Calu3 (cell line): ENCODE data around the gene NCKAP5L. TPM values are rescaled to one million over a fixed set of nuclear protein-coding genes. Genes with fewer than 3 reads are reported as not detected.

Experiments
- BruUV-seq: library from RNA; stranded (reverse); fragments of 400-500 nt; replicated peaks from 2 replicates; lab custom pipeline; 2021; lab: Mats Ljungman, UMichigan
- CTCF ChIA-PET: fragments of 300-600 bp; sonication (Branson Sonifier 250); formaldehyde crosslinking; loops from one replicate; lab custom pipeline; 2022; ENCODE audit warnings: antibody characterized with exemption; lab: Charles Lee
- DNase-seq: peaks from one replicate; pipeline ENCODE4 v3.0.0; 2022
- H3K27ac Mint-ChIP-seq: one replicate; pipeline ENCODE4 v1.8.0; 2022; ENCODE audit warnings: mixed read lengths; ENCODE audit not compliant: unreplicated experiment
- H3K27me3 Mint-ChIP-seq: one replicate; pipeline ENCODE4 v1.8.0; 2022; ENCODE audit warnings: mixed read lengths; ENCODE audit not compliant: unreplicated experiment
- H3K36me3 Mint-ChIP-seq: one replicate; pipeline ENCODE4 v1.8.0; 2022; ENCODE audit warnings: mild to moderate bottlenecking, moderate library complexity, mixed read lengths; ENCODE audit not compliant: insufficient read depth, unreplicated experiment
- H3K4me1 Mint-ChIP-seq: one replicate; pipeline ENCODE4 v1.8.0; 2022; ENCODE audit warnings: mild to moderate bottlenecking, low read depth, mixed read lengths; ENCODE audit not compliant: unreplicated experiment
- H3K4me3 Mint-ChIP-seq: one replicate; pipeline ENCODE4 v1.8.0; 2022; ENCODE audit warnings: mild to moderate bottlenecking, low read depth, moderate library complexity, mixed read lengths; ENCODE audit not compliant: unreplicated experiment
- H3K9me3 Mint-ChIP-seq: one replicate; pipeline ENCODE4 v1.8.0; 2022; ENCODE audit warnings: low read depth, mixed read lengths; ENCODE audit not compliant: unreplicated experiment
- intact Hi-C: fragments of 100-400 bp; cut with micrococcal nuclease; formaldehyde crosslinking; loops from one replicate; pipeline ENCODE4 v1.10.0; 2022; ENCODE audit not compliant: unreplicated experiment
- total RNA-seq: library from RNA; stranded (reverse); gene quantifications from 2 replicates; pipeline ENCODE4 v1.2.3, GENCODE V29; 2022
- TF ChIP-seq, protein P1 (sequence below): fragments of 200-600 bp; IDR thresholded peaks from one replicate; pipeline ENCODE4 v1.8.0; 2022; ENCODE audit warnings: antibody characterized with exemption; ENCODE audit not compliant: unreplicated experiment

NCKAP5L gene
- total RNA-seq, 1 experiment from 2014 or later = 10.0 TPM

DNA sequence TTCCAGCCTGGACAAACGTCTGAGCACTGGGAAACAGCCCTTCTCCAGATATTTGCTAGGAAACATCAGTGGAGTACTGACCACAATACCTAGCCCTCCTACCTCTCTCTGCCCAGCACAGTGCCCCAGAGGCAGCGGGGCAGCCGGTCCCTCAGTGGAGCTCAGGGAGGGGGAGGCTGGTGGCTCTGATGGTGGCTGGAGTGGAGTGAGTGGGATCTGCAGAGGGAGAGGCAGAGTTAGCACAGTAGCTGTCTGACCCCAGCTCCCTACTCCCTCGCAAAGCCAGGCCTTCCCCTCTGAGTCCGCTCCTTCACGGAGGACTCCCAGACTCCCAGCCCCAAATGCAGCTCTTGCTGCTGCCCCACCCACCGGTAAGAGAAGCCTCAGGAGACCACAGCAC is 30.0 kb downstream of the NCKAP5L start:
- BruUV-seq = no TSS peak
- DNase-seq = no peak
- Mint-ChIP-seq H3K27ac (no peak overlapping the region), H3K27me3 (no peaks in the 10 kb centered on the region), H3K4me1 (no peaks in the 10 kb centered on the region), H3K36me3 (peaks cover 15% of the 10 kb centered on the region), H3K4me3 (no peak overlapping the region), H3K9me3 (no peaks in the 10 kb centered on the region)
- CTCF ChIA-PET = no interaction called here
- TF ChIP-seq, protein P1, sequence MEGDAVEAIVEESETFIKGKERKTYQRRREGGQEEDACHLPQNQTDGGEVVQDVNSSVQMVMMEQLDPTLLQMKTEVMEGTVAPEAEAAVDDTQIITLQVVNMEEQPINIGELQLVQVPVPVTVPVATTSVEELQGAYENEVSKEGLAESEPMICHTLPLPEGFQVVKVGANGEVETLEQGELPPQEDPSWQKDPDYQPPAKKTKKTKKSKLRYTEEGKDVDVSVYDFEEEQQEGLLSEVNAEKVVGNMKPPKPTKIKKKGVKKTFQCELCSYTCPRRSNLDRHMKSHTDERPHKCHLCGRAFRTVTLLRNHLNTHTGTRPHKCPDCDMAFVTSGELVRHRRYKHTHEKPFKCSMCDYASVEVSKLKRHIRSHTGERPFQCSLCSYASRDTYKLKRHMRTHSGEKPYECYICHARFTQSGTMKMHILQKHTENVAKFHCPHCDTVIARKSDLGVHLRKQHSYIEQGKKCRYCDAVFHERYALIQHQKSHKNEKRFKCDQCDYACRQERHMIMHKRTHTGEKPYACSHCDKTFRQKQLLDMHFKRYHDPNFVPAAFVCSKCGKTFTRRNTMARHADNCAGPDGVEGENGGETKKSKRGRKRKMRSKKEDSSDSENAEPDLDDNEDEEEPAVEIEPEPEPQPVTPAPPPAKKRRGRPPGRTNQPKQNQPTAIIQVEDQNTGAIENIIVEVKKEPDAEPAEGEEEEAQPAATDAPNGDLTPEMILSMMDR = no peak
- intact Hi-C loops = no loop called here

DNA sequence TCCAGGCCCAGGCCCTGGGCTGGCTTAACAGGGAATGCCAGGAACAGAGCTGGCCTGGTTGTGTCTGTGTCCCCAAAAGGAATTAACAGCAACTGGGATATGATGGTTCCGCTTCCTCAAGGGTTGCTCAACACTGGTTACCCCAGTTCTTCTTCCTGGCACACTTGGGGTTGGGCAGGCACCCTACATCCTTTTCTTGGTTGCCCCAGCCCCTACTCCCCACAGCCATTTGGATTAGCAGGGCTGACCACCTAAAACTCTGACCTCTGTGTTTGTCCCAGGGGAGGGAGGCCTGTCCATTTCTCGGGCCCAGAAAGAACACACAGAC is 30.8 kb downstream of the NCKAP5L start:
- intact Hi-C loops = no loop called here
- H3K4me1 Mint-ChIP-seq = no peaks in the 10 kb centered on the region
- no peak overlapping the region for H3K4me3 Mint-ChIP-seq
- H3K27me3 Mint-ChIP-seq = no peaks in the 10 kb centered on the region
- H3K9me3 Mint-ChIP-seq = no peaks in the 10 kb centered on the region
- DNase-seq = no peak
- H3K27ac Mint-ChIP-seq = no peak overlapping the region
- H3K36me3 Mint-ChIP-seq = peaks cover 15% of the 10 kb centered on the region
- CTCF ChIA-PET = no interaction called here
- BruUV-seq = no TSS peak
- TF ChIP-seq, protein P1 = no peak

DNA sequence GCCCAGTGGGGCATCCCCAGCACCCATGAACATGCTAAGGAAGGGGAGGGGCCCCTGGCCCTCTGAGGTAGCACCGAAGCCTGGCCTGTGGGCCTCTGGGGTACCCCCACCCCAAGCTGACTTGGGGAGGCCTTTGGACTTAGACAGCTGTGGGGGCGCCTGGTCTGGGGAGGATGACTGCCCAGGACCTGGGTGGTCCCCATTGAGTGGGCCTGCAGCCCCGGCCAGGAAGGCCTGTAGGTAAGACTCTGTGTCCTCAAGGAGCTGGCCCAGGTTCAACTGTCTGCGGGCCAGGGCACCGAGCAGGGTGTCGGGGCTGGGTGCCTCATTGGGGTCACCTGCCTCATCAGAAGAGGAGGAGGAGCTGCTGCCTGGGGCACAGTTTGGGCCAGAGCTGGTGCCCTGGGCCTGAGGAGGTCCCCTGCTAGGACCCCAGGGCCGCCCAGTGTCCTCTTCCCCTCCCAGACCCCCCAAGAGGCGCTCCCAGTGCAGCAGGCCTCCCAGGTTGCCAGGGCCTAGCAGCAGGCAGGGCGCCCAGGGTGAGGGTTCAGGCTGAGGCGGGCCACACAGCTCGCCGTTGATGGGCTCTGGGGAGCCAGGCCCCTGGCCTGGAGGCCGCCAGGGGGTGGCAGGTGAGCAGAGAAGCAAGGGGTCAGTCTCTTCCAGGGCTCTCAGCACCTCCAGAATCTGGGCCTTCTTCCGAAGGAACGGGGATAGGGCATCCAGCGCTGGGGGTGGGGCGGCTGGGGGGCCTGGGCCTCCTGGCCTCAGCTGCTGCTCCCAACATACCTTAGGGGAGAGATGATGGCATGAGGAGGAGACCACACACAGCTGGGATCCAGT is 31.4 kb downstream of the NCKAP5L start:
- CTCF ChIA-PET = no interaction called here

DNA sequence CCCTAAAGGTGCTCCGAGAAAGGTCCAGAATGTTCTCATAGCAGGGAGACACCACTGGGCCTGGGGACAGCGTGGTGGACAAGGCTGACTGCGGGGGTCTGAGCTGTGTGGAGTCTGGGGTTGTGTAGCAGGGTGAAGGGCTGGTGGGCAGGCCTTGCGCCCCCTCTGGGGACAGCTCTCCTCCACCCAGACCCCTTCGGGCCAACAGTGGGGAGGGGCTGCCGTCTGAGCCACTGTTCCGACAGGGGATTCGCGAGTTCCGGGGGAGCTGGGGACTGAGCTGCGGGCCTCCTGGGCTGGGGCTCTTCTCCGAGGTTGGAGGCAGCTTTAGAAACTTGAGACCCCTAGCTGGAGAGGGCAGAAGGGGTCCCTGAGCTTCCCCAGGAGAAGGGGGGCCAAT is 32.1 kb downstream of the NCKAP5L start:
- intact Hi-C loops = no loop called here
- Mint-ChIP-seq H3K9me3 (no peaks in the 10 kb centered on the region), H3K27ac (no peak overlapping the region), H3K4me3 (no peak overlapping the region), H3K27me3 (no peaks in the 10 kb centered on the region), H3K36me3 (peaks cover 15% of the 10 kb centered on the region), H3K4me1 (no peaks in the 10 kb centered on the region)
- DNase-seq = no peak
- CTCF ChIA-PET = no interaction called here
- TF ChIP-seq, protein P1 = no peak
- BruUV-seq = no TSS peak

More for the DNA sequence above, 31.4 kb downstream of the NCKAP5L start:
- BruUV-seq = no TSS peak
- DNase-seq = no peak
- peaks cover 15% of the 10 kb centered on the region for H3K36me3 Mint-ChIP-seq
- no peak overlapping the region for H3K4me3 Mint-ChIP-seq
- no peaks in the 10 kb centered on the region for H3K9me3 Mint-ChIP-seq
- TF ChIP-seq, protein P1 = no peak
- H3K4me1 Mint-ChIP-seq = no peaks in the 10 kb centered on the region
- intact Hi-C loops = no loop called here
- no peak overlapping the region for H3K27ac Mint-ChIP-seq
- H3K27me3 Mint-ChIP-seq = no peaks in the 10 kb centered on the region
